ENCODE results near the gene KLC1.

Gene KLC1

GRCh38 chr14:103707329-103708263, 78.6 kb downstream of the KLC1 start:
- no peak for TF ChIP-seq JUND (IDR thresholded peaks at IDR 0.05; ENCODE audit: low read depth)
- in situ Hi-C loops (cut with HindIII; ENCODE audit: low pct_unique_long_range_greater_than_20kb, low sequenced_read_pairs), result no loop called here
- no peak for DNase-seq (ENCODE audit: low read depth in 1 of 2, low spot score in 1 of 2)

DNA sequence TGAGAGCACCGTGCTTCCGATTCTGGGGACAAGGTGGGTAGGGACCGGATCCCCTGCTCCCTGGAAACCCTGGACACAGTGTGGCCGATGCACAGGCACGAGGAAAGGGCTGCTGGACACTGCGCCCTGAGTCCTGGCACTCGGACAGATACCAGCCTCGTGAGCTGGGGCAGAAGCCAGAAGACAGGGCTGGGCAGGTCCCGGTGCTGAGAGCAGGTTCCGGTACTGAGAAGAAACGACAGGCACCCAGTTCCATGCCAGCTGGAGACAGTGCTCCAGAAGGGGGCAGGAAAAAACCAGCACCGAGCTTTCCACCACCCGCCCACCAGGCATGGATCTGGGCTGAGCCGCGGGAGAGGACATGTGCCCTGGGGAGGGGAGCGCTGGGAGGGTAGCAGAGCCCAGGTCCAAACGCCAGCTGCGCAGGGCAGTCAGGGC, 79.8 kb downstream of the KLC1 start:
- in situ Hi-C loops (cut with HindIII; ENCODE audit: low pct_unique_long_range_greater_than_20kb, low sequenced_read_pairs), result no loop called here
- DNase-seq (ENCODE audit: low read depth in 1 of 2, low spot score in 1 of 2), result no peak
- TF ChIP-seq JUND (IDR thresholded peaks at IDR 0.05; ENCODE audit: low read depth), result no peak

DNA sequence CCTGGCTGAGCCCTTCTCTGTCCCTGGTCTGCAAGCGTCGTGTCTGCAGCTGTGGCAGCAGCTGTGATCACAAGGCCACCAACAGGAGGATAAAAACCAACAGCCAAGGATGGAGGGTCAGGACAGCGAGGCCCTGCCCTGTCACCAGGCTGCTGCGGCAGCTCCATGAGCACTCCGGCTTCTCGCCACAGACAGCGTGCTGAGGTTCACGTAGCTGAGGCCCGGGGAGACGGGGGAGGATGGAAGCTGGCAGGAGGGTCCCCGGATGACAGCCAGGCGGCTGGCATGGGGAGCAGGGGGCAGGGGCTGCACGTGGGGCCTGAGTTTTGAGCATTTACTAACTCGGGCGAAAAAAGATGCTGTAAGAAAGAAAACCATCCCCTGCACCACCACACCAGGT, 80.8 kb downstream of the KLC1 start:
- DNase-seq (ENCODE audit: low read depth in 1 of 2, low spot score in 1 of 2), result no peak
- TF ChIP-seq JUND (IDR thresholded peaks at IDR 0.05; ENCODE audit: low read depth), result no peak
- in situ Hi-C loops (cut with HindIII; ENCODE audit: low pct_unique_long_range_greater_than_20kb, low sequenced_read_pairs), result no loop called here

- no peak for TF ChIP-seq JUND (IDR thresholded peaks at IDR 0.05; ENCODE audit: low read depth)
- in situ Hi-C loops (cut with HindIII; ENCODE audit: low pct_unique_long_range_greater_than_20kb, low sequenced_read_pairs), result no loop called here
- DNase-seq (ENCODE audit: low read depth in 1 of 2, low spot score in 1 of 2), result no peak
These were observed 81.9 kb downstream of the KLC1 start for GRCh38 chr14:103710771-103711377.

DNA sequence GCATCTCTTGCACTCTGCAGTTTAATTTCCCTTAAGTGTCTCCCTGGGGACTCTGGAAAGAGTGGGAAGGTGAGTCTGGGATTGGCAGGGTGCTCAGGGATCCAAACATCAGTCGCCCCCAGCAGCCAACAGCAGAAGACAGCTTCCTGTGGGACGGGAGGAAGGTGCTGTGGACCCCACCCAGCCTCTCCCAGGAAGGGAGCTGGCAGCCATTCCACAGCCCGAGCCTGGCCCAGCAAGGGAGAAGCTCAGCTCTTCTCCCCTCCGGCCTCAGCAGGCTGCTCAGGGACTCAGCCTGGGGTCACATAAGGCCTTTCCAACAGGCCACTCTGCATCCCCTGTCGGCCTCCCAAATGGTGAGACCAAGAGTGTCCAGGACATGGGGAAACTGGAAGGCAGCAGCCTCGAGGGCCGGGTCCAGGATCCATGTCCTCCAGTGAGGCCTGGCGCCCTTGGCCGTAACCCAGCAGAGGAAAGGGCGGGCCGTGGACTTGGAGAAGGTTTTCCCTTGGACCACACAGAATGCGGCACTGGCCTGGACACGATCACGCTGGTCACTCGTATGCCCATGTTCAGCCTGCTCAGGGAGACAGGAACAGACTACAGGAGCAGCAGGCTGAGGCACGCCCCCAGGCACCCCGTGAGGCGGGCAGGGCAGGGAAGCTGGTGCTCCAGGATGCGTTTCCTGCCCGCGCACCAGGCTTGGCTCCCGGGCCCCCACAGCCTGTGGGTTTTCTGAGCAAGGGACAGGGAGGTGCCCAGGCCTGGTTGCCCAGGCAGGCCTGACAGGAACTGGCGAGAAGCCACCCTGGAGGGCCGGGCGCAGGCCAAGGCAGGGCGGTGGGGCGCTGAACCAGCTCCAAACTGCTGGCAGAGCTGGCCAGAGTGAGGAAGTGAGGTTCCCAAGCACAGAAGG, 82.8 kb downstream of the KLC1 start:
- in situ Hi-C loops (cut with HindIII; ENCODE audit: low pct_unique_long_range_greater_than_20kb, low sequenced_read_pairs), result no loop called here
- no peak for DNase-seq (ENCODE audit: low read depth in 1 of 2, low spot score in 1 of 2)
- TF ChIP-seq JUND (IDR thresholded peaks at IDR 0.05; ENCODE audit: low read depth), result no peak

GRCh38 chr14:103712633-103713247, 83.7 kb downstream of the KLC1 start:
- in situ Hi-C loops (cut with HindIII; ENCODE audit: low pct_unique_long_range_greater_than_20kb, low sequenced_read_pairs), result no loop called here
- no peak for TF ChIP-seq JUND (IDR thresholded peaks at IDR 0.05; ENCODE audit: low read depth)

DNA sequence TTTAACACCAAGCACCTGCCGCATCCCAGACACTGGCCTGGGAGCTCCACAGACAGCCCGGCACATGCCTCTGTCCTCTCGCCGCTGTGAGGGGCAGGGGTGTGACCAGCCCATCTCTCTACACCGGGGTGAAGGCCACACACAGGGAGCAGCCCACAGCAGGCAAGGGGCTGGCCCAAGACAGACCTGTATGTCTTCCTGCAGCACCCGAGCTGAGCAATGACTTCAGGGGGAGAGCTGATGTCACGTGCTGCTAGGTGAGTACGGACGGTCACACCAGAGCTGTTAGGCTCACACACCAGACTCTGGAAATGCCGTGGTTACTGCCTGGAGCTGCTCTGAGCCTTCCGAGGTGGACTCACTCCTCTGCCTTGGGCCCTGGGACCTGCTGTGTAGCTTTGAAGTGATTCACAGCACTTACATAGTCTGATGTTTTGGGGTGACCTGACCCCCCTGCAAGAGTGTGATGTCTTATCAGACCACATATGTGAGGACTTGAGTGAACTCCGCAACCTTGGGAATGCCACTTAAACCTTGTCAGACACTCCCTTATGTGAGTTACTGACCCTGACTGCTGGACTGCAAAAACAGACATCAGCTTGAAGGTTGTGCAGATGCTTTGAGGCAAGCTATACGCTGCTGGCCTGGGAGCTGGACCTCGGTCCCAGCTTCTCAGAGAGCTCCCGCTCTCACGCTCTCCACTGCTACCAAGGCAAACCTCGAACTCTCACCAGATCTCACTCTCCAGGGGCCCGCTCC, 84.5 kb downstream of the KLC1 start:
- TF ChIP-seq JUND (IDR thresholded peaks at IDR 0.05; ENCODE audit: low read depth), result no peak
- DNase-seq (ENCODE audit: low read depth in 1 of 2, low spot score in 1 of 2), result no peak
- in situ Hi-C loops (cut with HindIII; ENCODE audit: low pct_unique_long_range_greater_than_20kb, low sequenced_read_pairs), result no loop called here

More at GRCh38 chr14:103712633-103713247, 83.7 kb downstream of the KLC1 start:
- DNase-seq (ENCODE audit: low read depth in 1 of 2, low spot score in 1 of 2), result no peak

GRCh38 chr14:103714063-103714724, 85.2 kb downstream of the KLC1 start:
- in situ Hi-C loops (cut with HindIII; ENCODE audit: low pct_unique_long_range_greater_than_20kb, low sequenced_read_pairs), result no loop called here
- no peak for DNase-seq (ENCODE audit: low read depth in 1 of 2, low spot score in 1 of 2)
- no peak for TF ChIP-seq JUND (IDR thresholded peaks at IDR 0.05; ENCODE audit: low read depth)

DNA sequence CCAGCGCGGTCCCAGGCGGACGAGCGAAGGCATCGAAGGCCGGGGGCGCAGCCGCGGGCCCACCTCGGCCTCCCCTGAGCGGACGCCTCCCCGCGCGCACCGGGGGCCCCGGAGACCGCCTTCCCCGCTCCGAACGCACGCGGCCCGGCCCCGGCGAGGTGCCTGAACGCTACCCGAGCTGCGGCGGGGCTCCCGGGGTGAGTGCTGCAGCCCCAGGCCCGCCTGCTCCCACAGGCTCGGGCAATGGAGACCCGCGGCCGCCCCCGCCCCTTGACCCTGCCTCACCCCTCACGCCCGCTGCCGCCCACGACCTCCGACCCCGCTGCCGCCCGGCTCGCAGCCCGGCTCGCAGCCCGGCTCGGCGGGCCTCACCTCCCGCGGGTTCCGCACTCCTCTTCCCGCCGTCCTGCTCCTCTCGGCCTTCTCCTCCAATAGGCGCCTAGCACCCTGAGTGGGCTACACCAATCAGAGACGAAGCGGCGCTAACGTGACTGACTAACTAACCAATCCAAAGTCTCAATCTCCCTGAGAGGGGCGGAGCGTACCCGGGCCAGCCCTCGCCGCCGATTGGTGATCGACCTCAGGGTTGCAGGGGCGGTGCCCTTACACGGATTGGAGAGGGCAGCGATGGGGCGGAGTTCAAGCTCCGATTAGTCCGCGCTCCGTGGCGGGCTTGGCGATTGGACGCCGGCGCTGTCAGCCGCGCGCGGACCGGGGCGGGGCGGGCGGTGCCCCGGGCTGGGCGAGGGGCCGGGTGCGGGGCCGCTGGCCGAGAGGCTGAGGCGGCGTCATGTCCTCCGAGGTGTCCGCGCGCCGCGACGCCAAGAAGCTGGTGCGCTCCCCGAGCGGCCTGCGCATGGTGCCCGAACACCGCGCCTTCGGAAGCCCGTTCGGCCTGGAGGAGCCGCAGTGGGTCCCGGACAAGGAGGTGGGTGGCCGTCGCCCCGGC, 86.3 kb downstream of the KLC1 start, which contains the start of the genes XRCC3 and ZFYVE21:
Gene XRCC3, minus strand, starts transcription at position 400 of the 949 bp plus-strand sequence. CDS start 4,364 bp downstream, outside the sequence.
Gene ZFYVE21, plus strand, starts transcription at position 759 of the 949 bp plus-strand sequence. Its CDS starts 32 bp downstream, at position 791.
- in situ Hi-C loops (cut with HindIII; ENCODE audit: low pct_unique_long_range_greater_than_20kb, low sequenced_read_pairs), result no loop called here
- peak; percentile 100 for DNase-seq (ENCODE audit: low read depth in 1 of 2, low spot score in 1 of 2)
- no peak for TF ChIP-seq JUND (IDR thresholded peaks at IDR 0.05; ENCODE audit: low read depth)

All from T47D (cell line).